ENCODE measurements around the gene AGFG2. TPM values are rescaled to one million over a fixed set of nuclear protein-coding genes. Genes with fewer than 3 reads are reported as not detected.

AGFG2 gene
- total and polyA plus RNA-seq, 4 donors, result 37.2 to 48.8 (median 42.3) TPM

- Histone ChIP-seq H3K27ac (ENCODE audit: low read depth in 1 of 2, low read length in 2 of 2) (peak overlapping the region; percentile 89 to 92), H3K4me1 (ENCODE audit: control insufficient read depth in 4 of 4, insufficient read depth in 4 of 4, low read length in 3 of 4) (peaks cover 18 to 76% (median 70%) of the 10 kb centered on the region in 4 donors), H3K9ac (ENCODE audit: low read depth in 1 of 2, low read length in 2 of 2) (peak overlapping the region; percentile 17 to 21), H3K9me3 (ENCODE audit: control insufficient read depth in 4 of 4, low read length in 3 of 4) (no peaks in the 10 kb centered on the region), H3K27me3 (ENCODE audit: control insufficient read depth in 4 of 4, insufficient read depth in 4 of 4, low read length in 3 of 4) (no peaks in the 10 kb centered on the region), H3K36me3 (ENCODE audit: control insufficient read depth in 4 of 4, insufficient read depth in 3 of 4, low read depth in 1 of 4, low read length in 3 of 4) (peaks cover 0 to 12% (median 0%) of the 10 kb centered on the region in 4 donors), H3K4me3 (ENCODE audit: low read depth in 1 of 3, low read length in 3 of 3) (no peak overlapping the region)
- TF ChIP-seq, protein P1, sequence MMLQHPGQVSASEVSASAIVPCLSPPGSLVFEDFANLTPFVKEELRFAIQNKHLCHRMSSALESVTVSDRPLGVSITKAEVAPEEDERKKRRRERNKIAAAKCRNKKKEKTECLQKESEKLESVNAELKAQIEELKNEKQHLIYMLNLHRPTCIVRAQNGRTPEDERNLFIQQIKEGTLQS (IDR thresholded peaks at IDR 0.05), result peak; percentile 48
- TF ChIP-seq RXRA (IDR thresholded peaks at IDR 0.05) (peak; percentile 25 to 71), EGR1 (IDR thresholded peaks at IDR 0.05; ENCODE audit: low read depth in 2 of 2) (peak in 1 of 2 donors; percentile 53), RAD21 (IDR thresholded peaks at IDR 0.05) (peak in 1 of 2 donors; percentile 36), YY1 (IDR thresholded peaks at IDR 0.05) (peak; percentile 8), HNF4A (conservative IDR thresholded peaks at IDR 0.05) (peak; percentile 53 to 58), NR2F2 (IDR thresholded peaks at IDR 0.05) (no peak), TAF1 (conservative IDR thresholded peaks at IDR 0.05) (no peak), FOXA2 (IDR thresholded peaks at IDR 0.05) (peak; percentile 25), CTCF (IDR thresholded peaks at IDR 0.05; ENCODE audit: low read depth, low read length, missing input control) (no peak), HNF4G (IDR thresholded peaks at IDR 0.05) (no peak), GABPA (IDR thresholded peaks at IDR 0.05 in 1 of 2, conservative IDR thresholded peaks at IDR 0.05 in 1 of 2) (no peak), FOXA1 (IDR thresholded peaks at IDR 0.05) (no peak), SP1 (IDR thresholded peaks at IDR 0.05) (peak; percentile 74), JUND (IDR thresholded peaks at IDR 0.05) (peak in 1 of 2 donors; percentile 41)
- TF ChIP-seq, protein P2, sequence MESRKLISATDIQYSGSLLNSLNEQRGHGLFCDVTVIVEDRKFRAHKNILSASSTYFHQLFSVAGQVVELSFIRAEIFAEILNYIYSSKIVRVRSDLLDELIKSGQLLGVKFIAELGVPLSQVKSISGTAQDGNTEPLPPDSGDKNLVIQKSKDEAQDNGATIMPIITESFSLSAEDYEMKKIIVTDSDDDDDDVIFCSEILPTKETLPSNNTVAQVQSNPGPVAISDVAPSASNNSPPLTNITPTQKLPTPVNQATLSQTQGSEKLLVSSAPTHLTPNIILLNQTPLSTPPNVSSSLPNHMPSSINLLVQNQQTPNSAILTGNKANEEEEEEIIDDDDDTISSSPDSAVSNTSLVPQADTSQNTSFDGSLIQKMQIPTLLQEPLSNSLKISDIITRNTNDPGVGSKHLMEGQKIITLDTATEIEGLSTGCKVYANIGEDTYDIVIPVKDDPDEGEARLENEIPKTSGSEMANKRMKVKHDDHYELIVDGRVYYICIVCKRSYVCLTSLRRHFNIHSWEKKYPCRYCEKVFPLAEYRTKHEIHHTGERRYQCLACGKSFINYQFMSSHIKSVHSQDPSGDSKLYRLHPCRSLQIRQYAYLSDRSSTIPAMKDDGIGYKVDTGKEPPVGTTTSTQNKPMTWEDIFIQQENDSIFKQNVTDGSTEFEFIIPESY (IDR thresholded peaks at IDR 0.05), result no peak
- TF ChIP-seq, protein P3, sequence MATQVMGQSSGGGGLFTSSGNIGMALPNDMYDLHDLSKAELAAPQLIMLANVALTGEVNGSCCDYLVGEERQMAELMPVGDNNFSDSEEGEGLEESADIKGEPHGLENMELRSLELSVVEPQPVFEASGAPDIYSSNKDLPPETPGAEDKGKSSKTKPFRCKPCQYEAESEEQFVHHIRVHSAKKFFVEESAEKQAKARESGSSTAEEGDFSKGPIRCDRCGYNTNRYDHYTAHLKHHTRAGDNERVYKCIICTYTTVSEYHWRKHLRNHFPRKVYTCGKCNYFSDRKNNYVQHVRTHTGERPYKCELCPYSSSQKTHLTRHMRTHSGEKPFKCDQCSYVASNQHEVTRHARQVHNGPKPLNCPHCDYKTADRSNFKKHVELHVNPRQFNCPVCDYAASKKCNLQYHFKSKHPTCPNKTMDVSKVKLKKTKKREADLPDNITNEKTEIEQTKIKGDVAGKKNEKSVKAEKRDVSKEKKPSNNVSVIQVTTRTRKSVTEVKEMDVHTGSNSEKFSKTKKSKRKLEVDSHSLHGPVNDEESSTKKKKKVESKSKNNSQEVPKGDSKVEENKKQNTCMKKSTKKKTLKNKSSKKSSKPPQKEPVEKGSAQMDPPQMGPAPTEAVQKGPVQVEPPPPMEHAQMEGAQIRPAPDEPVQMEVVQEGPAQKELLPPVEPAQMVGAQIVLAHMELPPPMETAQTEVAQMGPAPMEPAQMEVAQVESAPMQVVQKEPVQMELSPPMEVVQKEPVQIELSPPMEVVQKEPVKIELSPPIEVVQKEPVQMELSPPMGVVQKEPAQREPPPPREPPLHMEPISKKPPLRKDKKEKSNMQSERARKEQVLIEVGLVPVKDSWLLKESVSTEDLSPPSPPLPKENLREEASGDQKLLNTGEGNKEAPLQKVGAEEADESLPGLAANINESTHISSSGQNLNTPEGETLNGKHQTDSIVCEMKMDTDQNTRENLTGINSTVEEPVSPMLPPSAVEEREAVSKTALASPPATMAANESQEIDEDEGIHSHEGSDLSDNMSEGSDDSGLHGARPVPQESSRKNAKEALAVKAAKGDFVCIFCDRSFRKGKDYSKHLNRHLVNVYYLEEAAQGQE (IDR thresholded peaks at IDR 0.05), result peak; percentile 13
- TF ChIP-seq, protein P4, sequence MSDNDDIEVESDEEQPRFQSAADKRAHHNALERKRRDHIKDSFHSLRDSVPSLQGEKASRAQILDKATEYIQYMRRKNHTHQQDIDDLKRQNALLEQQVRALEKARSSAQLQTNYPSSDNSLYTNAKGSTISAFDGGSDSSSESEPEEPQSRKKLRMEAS (IDR thresholded peaks at IDR 0.05), result peak; percentile 78
- 13% methylated on average over 1 of the region's 1 CpG for WGBS
- no peak for DNase-seq (ENCODE audit: low spot score)
These were observed 6.0 kb downstream of the AGFG2 start for GRCh38 chr7:100544967-100545359.

Measured in liver (tissue), 9 donors.